CD4-positive, alpha-beta T cell treated with Interleukin-15 for 4 hours (primary cell): Measurements from ENCODE around the gene PDE3A.

Experiments
- DNase-seq: peaks from one replicate; pipeline ENCODE4 v3.0.0-alpha.2; 2020; ENCODE audit warnings: low spot score

Gene PDE3A

GRCh38 chr12:20424841-20425240 is 56.5 kb downstream of the PDE3A start:
- no peak for DNase-seq

- no peak for DNase-seq
Measured at GRCh38 chr12:20426191-20426590, 57.9 kb downstream of the PDE3A start.

- DNase-seq, result no peak
Measured at GRCh38 chr12:20426957-20427356, 58.6 kb downstream of the PDE3A start.

GRCh38 chr12:20429852-20430251 is 61.5 kb downstream of the PDE3A start:
- no peak for DNase-seq

GRCh38 chr12:20432290-20432689 is 64.0 kb downstream of the PDE3A start:
- no peak for DNase-seq

GRCh38 chr12:20434996-20435395 is 66.7 kb downstream of the PDE3A start:
- DNase-seq, result no peak

GRCh38 chr12:20436316-20436715 is 68.0 kb downstream of the PDE3A start:
- no peak for DNase-seq

- no peak for DNase-seq
Measured at GRCh38 chr12:20438299-20438779, 70.0 kb downstream of the PDE3A start.

GRCh38 chr12:20439626-20440025 is 71.3 kb downstream of the PDE3A start:
- DNase-seq, result no peak

- no peak for DNase-seq
Measured at GRCh38 chr12:20440408-20440807, 72.1 kb downstream of the PDE3A start.

GRCh38 chr12:20442322-20442721 is 74.0 kb downstream of the PDE3A start:
- no peak for DNase-seq

GRCh38 chr12:20443255-20443654 is 74.9 kb downstream of the PDE3A start:
- no peak for DNase-seq

- no peak for DNase-seq
Measured at GRCh38 chr12:20443792-20444191, 75.5 kb downstream of the PDE3A start.

- DNase-seq, result no peak
Measured at GRCh38 chr12:20444595-20445170, 76.3 kb downstream of the PDE3A start.

GRCh38 chr12:20445687-20446086 is 77.3 kb downstream of the PDE3A start:
- DNase-seq, result no peak

GRCh38 chr12:20446836-20447235 is 78.5 kb downstream of the PDE3A start:
- no peak for DNase-seq

- DNase-seq, result no peak
Measured at GRCh38 chr12:20448781-20449180, 80.4 kb downstream of the PDE3A start.

- DNase-seq, result no peak
Measured at GRCh38 chr12:20450591-20451180, 82.3 kb downstream of the PDE3A start.

- no peak for DNase-seq
Measured at GRCh38 chr12:20451761-20452160, 83.4 kb downstream of the PDE3A start.

GRCh38 chr12:20452496-20453010 is 84.2 kb downstream of the PDE3A start:
- DNase-seq, result no peak

GRCh38 chr12:20453756-20454310 is 85.5 kb downstream of the PDE3A start:
- no peak for DNase-seq

- DNase-seq, result no peak
Measured at GRCh38 chr12:20455001-20455706, 86.8 kb downstream of the PDE3A start.

- no peak for DNase-seq
Measured at GRCh38 chr12:20457582-20457981, 89.2 kb downstream of the PDE3A start.
